Ovary (tissue), 9 donors: ENCODE measurements around the gene CFAP73. TPM values are rescaled to one million over a fixed set of nuclear protein-coding genes. Genes with fewer than 3 reads are reported as not detected.

Source experiments
- DNase-seq, 5 donors: peaks; one replicate each; pipeline ENCODE4 v3.0.0-alpha.2; 2019 to 2020
- H3K27ac ChIP-seq, 2 donors: fragments of 200-600 bp; one replicate each; pipeline versions ENCODE4 v1.5.1 to v1.8.0; 2019 to 2022
- H3K27me3 ChIP-seq: fragments of 200-600 bp; one replicate; pipeline ENCODE4 v1.8.0; 2022
- H3K36me3 ChIP-seq: fragments of 200-600 bp; sonication (generic); one replicate; pipeline ENCODE4 v1.5.1; 2019
- H3K4me1 ChIP-seq: one replicate; pipeline ENCODE4 v1.8.1; 2013; ENCODE audit warnings: mild to moderate bottlenecking, moderate library complexity; ENCODE audit not compliant: insufficient read depth
- H3K4me3 ChIP-seq: fragments of 200-600 bp; sonication (generic); one replicate; pipeline ENCODE4 v1.5.1; 2017
- H3K9me3 ChIP-seq, 2 donors: fragments of 200-600 bp in 1 of 2; sonication (generic) in 1 of 2; one replicate each; pipeline versions ENCODE4 v1.5.1 to v1.8.1; 2013 to 2019; ENCODE audit warnings: mild to moderate bottlenecking in 1 of 2, moderate library complexity in 1 of 2
- EP300 ChIP-seq: sonication (generic); formaldehyde crosslinking; IDR thresholded peaks from one replicate; pipeline ENCODE4 v1.6.1; 2017; ENCODE audit warnings: antibody characterized with exemption
- POLR2A ChIP-seq: fragments of 450-650 bp; IDR thresholded peaks from one replicate; pipeline ENCODE4 v1.6.1; 2017; ENCODE audit warnings: antibody characterized with exemption, mild to moderate bottlenecking, moderate library complexity
- WGBS, 3 donors: extraction: QIAGEN DNeasy Blood & Tissue Kit in 1 of 3; methylation state at CpG; one replicate each; pipeline versions ENCODE4 v1.1.5 to v1.1.7; 2013 to 2017; 5-methylcytosine and 5-hydroxymethylcytosine counted together
- intact Hi-C, 4 donors: fragments of 100-400 bp; cut with DNase I; formaldehyde crosslinking; loops; one replicate each; pipeline versions ENCODE4 v1.11.0 to v1.15.1; 2022 to 2023
- polyA plus RNA-seq, 2 donors: library from polyadenylated mRNA; stranded (reverse); fragments of 200-250 nt in 1 of 2; fragments of 350-450 nt in 1 of 2; fragmentation: Illumina TruSeq in 1 of 2; extraction: RNeasy Lipid Tissue Mini Kit (QIAGEN cat#74804) in 1 of 2; gene quantifications; one replicate each; pipeline ENCODE4 v1.2.3, GENCODE V29; 2013 to 2014
- total RNA-seq, 7 donors: library from RNA; depleted of rRNA in 2 of 7; stranded (reverse); fragments of >200 nt in 2 of 7; fragmentation: NEBNext Ultra II Directional in 3 of 7; extraction: Animal tissue kit (Norgen Biotek cat#: 25700) in 3 of 7; gene quantifications; one replicate each; pipeline versions ENCODE4 v1.1.0 to v1.2.4, GENCODE V29; 2016 to 2023
- TF ChIP-seq, protein P1 (sequence below), 3 donors: fragments of 450-650 bp in 2 of 3; fragments of 200-600 bp in 1 of 3; IDR thresholded peaks; one replicate each; pipeline versions ENCODE4 v1.5.1 to v1.8.0; 2016 to 2022; ENCODE audit warnings: antibody characterized with exemption in 3 of 3, mild to moderate bottlenecking in 1 of 3
- donor health status: DM: no; HTN: no; CAD: no; lungs with moderate emphysema.
- donor health status: DM: no; HTN: no; CAD: no.
- donor health status: Bipolar disorder and iron deficiency.
- donor health status: DM: yes; HTN: yes; CAD: no.
- donor health status: DM: no; HTN: no; CAD: no.
- donor health status: DM: yes; HTN: yes; CAD: no.

CFAP73 gene
- total and polyA plus RNA-seq, 9 donors: 0.15 to 38.3 (median 1.5) TPM; not detected in 3

DNA sequence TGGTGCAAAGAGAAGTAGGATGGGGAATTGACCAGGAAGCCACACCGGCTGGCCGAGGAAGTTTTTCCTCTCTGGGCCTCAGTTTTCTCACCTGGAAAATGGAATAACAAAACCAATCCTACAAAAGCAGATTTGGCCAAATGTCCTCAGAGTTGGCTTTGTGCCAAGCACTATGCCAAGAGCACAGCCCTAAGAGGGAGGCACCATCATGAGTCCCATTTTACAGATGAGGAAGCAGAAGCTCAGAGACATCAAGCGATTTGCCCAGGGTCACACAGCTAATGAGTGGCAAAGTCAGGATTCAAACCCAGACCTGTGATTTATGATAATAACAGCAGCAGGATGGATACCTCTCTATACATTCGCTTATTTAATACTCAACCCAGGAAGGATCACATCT, 41.2 kb upstream of the CFAP73 start:
- no peaks in the 10 kb centered on the region for H3K9me3 ChIP-seq
- WGBS, 3 donors: 86 to 96% (median 96%) methylated on average over 4 of the region's 4 CpGs
- H3K27ac ChIP-seq: no peak overlapping the region
- no peaks in the 10 kb centered on the region for H3K4me1 ChIP-seq
- no peaks in the 10 kb centered on the region for H3K36me3 ChIP-seq
- no peak overlapping the region for H3K4me3 ChIP-seq
- DNase-seq: no peak
- H3K27me3 ChIP-seq: no peaks in the 10 kb centered on the region
- TF ChIP-seq, protein P1, sequence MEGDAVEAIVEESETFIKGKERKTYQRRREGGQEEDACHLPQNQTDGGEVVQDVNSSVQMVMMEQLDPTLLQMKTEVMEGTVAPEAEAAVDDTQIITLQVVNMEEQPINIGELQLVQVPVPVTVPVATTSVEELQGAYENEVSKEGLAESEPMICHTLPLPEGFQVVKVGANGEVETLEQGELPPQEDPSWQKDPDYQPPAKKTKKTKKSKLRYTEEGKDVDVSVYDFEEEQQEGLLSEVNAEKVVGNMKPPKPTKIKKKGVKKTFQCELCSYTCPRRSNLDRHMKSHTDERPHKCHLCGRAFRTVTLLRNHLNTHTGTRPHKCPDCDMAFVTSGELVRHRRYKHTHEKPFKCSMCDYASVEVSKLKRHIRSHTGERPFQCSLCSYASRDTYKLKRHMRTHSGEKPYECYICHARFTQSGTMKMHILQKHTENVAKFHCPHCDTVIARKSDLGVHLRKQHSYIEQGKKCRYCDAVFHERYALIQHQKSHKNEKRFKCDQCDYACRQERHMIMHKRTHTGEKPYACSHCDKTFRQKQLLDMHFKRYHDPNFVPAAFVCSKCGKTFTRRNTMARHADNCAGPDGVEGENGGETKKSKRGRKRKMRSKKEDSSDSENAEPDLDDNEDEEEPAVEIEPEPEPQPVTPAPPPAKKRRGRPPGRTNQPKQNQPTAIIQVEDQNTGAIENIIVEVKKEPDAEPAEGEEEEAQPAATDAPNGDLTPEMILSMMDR (IDR thresholded peaks at IDR 0.05): no peak
- no peak for TF ChIP-seq POLR2A
- no peak for TF ChIP-seq EP300
- intact Hi-C loops: no loop called here

GRCh38 chr12:113109360-113109759, 40.2 kb upstream of the CFAP73 start:
- Histone ChIP-seq H3K4me3 (no peak overlapping the region), H3K9me3 (no peaks in the 10 kb centered on the region), H3K36me3 (no peaks in the 10 kb centered on the region), H3K4me1 (no peaks in the 10 kb centered on the region), H3K27ac (no peak overlapping the region), H3K27me3 (no peaks in the 10 kb centered on the region)
- no peak for DNase-seq
- no peak for TF ChIP-seq POLR2A
- TF ChIP-seq EP300: no peak
- TF ChIP-seq, protein P1 (IDR thresholded peaks at IDR 0.05): no peak
- intact Hi-C loops: no loop called here
- 83 to 85% (median 84%) methylated on average over 5 of the region's 5 CpGs for WGBS, 3 donors

GRCh38 chr12:113109872-113110599, 39.5 kb upstream of the CFAP73 start:
- intact Hi-C loops: no loop called here
- H3K27ac ChIP-seq: no peak overlapping the region
- 55 to 60% (median 57%) methylated on average over 7 of the region's 7 CpGs for WGBS, 3 donors
- H3K27me3 ChIP-seq: no peaks in the 10 kb centered on the region
- H3K4me3 ChIP-seq: no peak overlapping the region
- TF ChIP-seq POLR2A (no peak), EP300 (no peak)
- TF ChIP-seq, protein P1 (IDR thresholded peaks at IDR 0.05): no peak
- H3K4me1 ChIP-seq: no peaks in the 10 kb centered on the region
- no peak for DNase-seq
- H3K9me3 ChIP-seq: no peaks in the 10 kb centered on the region
- no peaks in the 10 kb centered on the region for H3K36me3 ChIP-seq

- DNase-seq: no peak
- Histone ChIP-seq H3K27me3 (no peaks in the 10 kb centered on the region), H3K4me3 (no peak overlapping the region), H3K36me3 (no peaks in the 10 kb centered on the region), H3K4me1 (no peaks in the 10 kb centered on the region), H3K9me3 (no peaks in the 10 kb centered on the region), H3K27ac (no peak overlapping the region)
- 74 to 77% (median 75%) methylated on average over 3 of the region's 3 CpGs for WGBS, 3 donors
- intact Hi-C loops: no loop called here
- TF ChIP-seq EP300 (no peak), POLR2A (no peak)
- TF ChIP-seq, protein P1 (IDR thresholded peaks at IDR 0.05): no peak
Observed at GRCh38 chr12:113111247-113111646, 38.3 kb upstream of the CFAP73 start.
